HL-60/S4 (cell line): ENCODE data around the gene IP6K1.
"Not testable (repeated sequence)": the region's sequence is repeated elsewhere in the genome, so short reads cannot be mapped to it uniquely, and the experiment has no call there.

ENCODE experiments used
- in situ Hi-C: fragments of 300-500 bp; cut with MboI; formaldehyde crosslinking; loops from 2 replicates; pipeline ENCODE4 v1.14.3; 2022; ENCODE audit warnings: low sequenced_read_pairs

IP6K1 gene

DNA sequence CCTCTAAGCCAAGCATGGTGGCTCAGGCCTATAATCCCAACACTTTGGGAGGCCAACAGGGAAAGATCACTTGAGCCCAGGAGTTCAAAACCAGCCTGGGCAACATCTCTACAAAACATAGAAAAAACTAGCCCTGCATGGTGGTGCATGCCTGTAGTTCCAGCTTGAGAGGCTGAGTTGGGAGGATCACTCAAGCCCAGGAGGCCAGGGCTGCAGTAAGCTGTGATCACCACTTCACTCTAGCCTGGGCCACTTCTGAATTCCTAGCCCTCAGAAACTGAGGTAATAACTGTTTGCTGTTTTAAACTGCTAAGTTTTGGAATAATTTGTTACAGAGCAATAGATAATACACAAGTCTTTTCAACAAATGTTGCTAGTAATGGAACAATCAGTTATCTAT lies 16.4 kb downstream of the IP6K1 start:
- in situ Hi-C loops = no loop called here

DNA sequence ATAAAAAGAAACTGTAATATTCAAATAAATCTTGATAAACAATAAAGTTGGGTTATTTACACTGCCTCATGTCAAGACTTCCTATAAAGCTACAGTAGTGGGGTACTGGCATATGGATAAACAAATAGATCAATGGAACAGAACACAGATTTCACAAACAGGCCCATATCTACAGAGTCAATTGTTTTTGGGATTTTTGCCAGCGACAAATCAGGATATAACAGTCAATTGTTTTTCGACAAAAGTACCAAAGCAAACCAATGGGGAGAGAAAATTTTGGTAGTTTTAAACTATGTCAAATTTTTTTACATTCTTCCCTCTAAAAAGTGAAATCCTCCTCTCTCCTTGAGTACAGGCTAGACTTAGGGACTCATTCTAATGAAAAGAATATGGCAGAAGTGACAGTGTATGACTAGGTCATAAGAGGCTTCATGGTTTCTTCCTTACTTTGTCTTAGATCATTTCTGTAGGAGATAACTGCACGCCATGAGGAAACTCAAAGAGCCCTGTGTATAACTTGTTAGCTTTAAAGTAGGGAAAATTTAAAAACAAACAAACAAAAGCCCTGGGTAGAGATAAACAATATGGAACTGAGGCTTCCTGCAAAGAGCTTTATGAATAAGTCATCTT lies 16.9 kb downstream of the IP6K1 start:
- in situ Hi-C loops = no loop called here

DNA sequence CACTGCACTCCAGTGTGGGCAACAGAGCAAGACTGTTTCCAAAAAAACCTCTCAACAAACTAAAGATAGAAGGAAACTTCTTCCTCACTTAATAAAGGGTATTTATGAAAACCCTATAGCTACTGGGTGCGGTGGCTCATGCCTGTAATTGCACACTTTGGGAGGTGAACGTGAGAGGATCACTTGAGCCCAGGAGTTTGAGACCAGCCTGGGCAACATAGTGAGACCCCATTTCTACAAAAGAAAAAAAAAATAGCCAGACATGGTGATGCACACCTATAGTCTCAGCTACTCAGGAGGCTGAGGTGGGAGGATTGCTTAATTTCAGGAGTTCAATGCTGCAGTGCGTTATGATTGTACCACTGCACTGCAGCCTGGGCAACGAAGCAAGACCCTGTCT lies 22.4 kb downstream of the IP6K1 start:
- in situ Hi-C loops = no loop called here

DNA sequence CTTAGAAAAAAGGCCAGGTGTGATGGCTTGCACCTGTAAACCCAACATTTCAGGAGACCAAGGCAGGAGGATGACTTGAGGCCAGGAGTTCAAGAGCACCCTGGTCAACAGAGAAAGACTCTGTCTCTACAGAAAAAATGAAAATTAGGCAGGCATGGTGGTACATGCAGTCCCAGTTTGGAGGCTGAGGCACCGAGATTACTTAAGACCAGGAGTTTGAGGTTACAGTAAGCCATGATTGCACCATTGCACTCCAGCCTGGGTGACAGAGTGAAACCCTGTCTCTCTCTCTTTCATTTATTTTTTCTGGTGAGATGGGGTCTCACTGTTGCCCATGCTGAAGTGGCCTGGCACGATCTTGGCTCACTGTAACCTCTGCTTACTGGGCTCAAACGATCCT lies 24.7 kb downstream of the IP6K1 start:
- in situ Hi-C loops = no loop called here

DNA sequence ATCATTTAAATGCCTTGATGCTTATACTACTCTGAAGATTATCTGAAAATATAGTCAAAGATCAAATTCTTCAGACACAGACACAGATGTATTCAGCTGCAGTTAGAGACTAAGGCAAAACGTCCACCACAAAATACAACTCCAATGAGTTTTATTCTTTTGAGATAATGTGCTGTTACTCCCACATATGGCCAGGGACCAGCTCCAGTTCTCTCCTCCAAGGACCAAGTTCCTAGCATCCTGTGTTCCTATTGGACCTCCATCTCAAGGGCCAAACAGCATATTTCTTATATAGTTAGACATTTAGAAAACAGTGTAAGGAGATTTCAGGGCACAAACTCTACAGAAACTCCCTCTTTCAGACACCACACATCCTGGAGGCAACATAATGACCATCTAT lies 27.1 kb downstream of the IP6K1 start:
- in situ Hi-C loops = no loop called here

DNA sequence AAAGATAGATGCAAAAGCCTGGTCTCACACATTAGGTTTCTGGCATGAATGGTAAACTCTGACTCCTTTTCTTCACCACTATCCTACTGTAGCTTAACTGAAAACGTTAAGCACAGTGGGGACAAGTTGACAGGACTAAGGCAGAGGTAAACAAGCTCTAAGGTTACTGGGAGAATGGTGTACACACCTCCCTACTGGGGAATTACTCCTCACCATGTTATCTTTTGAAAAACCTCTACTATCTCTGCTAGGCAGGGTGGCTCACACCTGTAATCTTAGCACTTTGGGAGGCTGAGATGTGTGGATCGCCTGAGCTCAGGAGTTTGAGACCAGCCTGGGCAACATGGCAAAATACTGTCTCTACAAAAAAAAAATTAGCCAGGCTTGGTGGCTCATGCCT lies 29.1 kb downstream of the IP6K1 start:
- in situ Hi-C loops = no loop called here

DNA sequence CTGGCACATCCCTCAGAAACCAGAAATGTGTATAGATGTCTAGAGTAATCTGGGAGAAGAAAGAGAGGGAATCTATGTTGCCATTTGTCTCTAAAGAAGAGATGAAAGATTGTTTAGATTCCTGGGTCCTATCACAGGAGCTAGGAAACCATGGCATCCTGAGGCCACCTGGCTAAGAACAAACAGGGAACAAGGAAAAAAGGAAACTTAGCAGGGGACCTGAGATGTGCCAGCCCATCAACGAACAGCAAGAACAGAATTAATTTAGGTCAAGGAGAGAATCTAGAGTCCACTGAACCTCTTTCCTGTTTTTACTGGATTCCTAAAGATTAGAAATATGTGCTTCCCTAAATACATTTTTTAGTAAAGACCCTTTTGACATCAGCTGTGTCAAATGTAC lies 30.3 kb downstream of the IP6K1 start:
- in situ Hi-C loops = no loop called here

DNA sequence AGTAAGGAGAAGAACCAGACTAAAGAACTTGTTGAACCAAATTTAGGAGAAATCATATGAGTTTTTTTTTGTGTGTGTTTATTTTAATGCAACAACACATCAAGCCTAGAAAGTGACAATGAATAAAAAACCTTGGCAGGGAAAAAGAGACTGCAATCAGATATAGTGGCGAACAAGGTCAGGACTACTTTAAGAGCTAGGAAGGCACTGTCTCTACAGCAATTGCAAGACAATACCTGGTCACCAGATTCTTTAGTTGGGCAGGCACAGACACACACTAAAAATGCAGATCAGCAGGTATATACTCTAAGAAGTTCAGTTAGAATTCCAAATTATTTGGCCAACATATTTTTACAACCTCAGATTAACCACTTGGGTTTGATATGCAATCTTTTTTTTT lies 31.8 kb downstream of the IP6K1 start:
- in situ Hi-C loops = no loop called here

DNA sequence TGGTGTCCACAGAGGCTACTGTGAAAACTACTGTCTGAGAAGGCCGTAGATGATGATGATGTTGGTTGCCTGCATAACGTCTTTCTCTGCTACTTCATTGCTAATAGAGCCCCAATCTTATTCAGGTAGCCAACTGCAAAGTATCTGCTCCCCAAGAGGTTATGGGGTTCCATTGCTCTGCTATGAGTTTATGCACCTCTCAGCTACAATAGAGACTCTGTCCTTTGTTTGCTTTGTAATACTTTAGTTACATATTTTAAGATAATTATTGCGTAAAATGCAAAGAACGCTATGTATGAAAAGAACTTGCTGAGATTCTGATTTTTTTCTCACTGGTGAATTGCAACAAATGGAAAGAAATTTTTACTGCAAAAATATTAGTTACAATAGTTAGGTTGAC lies 34.8 kb downstream of the IP6K1 start:
- in situ Hi-C loops = no loop called here

DNA sequence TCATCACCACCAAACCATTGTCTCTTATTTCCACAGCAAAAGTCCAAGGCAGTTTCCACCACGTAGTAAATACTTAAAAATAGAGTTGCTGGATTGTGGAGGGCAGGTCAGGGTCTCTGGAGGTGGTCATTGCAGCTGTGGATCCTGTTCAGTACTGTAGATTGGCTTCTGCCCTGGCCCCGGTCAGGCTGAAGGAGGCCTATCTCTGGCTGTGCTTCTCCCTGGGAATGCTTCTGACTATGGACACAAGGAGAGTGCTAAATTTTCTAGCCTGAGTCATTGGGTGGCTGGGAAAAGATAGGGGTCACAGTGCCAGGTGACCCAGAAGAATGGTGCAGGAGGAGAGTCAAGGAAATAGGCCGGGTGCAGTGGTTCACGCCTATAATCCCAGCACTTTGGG lies 36.3 kb downstream of the IP6K1 start:
- in situ Hi-C loops = no loop called here

DNA sequence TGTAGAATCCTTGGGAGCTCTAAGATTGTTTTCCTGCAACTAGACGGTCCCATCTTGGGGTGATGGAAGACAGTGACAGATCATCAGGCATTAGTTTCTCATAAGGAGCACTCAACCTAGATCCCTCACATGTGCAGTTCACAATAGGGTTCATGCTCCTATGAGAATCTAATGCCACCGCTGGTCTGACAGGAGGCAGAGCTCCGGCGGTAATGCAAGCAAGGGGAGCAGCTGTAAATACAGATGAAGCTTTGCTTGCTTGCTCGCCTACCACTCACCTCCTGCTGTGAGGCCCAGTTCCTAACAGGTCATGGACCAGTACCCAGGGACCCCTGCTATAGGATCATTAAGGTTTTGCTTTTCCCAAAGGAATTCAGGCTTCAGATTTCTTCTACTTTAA lies 37.5 kb downstream of the IP6K1 start:
- in situ Hi-C loops = not testable (repeated sequence)

DNA sequence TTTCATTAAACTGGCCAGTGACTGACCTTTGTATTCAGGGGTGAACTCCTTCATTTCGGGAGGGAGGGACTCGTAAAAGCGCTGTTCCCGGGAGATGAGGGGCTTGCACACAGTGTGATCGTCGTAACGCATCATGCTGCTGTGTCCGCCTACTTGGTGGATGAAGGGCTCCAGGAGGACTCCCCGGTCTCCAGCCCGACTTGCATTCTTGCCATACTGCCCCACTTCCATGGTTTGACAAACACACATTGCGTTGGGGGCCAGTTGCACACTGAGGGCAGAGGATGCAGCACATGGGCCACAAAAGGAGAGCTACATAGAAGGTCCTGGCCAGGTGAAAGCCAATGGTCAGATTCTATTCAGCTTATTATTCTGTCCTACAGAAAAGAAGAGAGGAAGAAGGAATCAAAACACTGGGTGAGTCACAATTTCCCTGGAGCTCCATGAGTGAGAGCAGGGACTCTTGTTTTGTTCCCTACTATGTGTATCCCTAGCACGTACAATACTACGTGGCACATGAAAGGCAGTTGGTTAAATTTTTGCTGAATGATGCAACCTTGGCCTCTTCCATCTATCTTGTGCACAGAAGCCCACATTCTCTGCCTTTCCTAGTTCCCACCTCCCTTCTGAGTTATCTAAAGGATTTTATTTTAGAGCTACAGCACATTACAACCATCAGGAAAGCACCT lies 38.4 kb downstream of the IP6K1 start:
- in situ Hi-C loops = no loop called here

DNA sequence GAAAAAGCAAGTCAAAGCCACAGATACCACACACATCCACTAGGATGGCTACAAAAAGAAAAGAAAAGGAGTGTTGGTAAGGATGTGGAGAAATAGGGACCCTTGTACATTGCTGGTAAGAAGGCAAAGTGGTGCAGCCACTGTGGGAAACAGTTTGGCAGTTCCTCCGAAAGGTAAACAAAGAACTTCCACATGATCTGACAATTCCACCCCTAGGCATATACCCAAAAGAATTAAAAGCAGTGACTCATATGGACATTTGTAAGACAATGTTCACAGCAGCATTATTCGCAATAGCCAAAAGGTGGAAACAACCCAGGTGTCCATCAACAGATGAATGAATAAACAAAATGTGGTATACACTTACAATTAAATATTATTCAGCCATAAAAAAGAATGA lies 40.4 kb downstream of the IP6K1 start:
- in situ Hi-C loops = no loop called here

DNA sequence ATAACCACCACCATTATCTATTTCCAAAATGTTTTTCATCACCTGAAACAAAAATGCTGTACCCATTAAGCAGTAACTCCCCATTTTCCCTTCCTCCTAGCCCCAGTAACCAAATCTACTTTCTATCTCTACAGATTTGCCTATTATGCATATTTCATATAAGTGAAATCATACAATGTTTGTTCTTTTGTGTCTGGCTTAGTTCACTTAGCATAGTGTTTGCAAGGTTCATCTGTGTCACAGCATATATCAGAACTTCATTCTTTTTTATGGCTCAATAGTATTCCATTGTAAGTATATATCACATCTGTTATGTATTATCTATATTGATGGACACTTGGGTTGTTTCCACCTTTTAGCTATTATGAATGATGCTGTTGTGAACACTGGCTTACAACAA lies 45.9 kb downstream of the IP6K1 start:
- in situ Hi-C loops = no loop called here

DNA sequence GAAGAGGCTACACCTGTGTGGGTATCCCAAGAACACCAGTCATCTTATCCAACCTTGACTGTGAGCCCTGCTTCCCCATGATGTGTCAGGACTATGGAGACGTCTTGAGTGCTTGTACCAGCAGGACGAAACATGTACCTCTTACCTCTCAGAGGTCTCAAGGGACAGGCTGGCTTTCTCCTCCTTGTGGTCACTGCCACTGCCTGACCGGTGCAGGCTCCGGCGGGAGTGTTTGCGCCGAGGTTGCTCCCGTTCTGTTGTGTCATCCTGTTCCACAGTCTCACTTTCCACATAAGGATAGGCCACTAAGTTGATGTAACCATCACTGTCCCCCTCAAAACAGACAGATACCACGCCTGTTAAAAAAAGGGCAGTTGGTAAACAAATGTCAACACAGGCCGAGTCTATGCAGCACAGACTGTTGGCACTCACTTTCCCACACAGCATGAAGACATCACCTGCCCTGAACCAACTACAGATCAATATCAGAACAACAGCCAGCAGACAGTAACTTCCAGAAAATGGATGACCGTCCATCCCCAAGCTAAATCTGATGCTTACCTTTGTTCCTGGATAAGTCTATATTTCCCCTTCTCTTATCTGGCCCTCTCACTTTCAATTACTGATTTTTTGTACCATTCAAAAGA lies 48.2 kb downstream of the IP6K1 start:
- in situ Hi-C loops = no loop called here

DNA sequence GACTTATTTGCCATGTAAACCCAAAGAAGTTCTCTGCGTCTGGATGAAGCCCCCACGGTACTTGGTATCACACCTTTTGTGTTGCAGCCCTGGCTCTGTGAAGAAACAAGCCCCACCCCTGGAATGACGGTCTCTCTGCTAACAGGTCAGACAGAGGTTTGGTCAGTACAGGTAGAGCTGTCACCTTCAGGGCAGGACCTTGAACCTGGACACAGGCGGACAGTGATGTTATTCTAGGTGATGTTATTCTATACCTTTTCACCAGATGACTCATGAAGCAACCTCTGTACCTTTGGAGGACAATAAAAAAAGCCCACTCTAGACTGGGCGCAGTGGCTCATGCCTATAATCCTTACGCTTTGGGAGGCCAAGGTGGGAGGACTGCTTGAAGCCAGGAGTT lies 51.6 kb downstream of the IP6K1 start:
- in situ Hi-C loops = no loop called here

DNA sequence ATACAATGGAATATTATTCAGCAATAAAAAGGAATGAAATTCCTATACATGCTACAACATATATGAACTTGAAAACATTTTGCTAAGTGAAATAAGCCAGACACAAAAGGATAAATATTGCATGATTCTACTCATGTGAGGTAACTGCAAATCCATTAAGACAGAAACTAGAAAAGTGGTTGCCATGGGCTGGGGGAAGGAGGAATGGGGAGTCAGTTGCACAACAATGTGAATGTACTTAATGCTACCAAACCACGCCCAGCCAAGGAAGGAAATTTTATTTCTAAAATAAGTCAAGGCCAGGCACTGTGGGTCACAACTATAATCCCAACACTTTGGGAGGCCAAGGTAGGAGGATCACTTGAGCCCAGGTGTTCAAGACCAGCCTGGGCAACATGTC lies 52.8 kb downstream of the IP6K1 start:
- in situ Hi-C loops = no loop called here

DNA sequence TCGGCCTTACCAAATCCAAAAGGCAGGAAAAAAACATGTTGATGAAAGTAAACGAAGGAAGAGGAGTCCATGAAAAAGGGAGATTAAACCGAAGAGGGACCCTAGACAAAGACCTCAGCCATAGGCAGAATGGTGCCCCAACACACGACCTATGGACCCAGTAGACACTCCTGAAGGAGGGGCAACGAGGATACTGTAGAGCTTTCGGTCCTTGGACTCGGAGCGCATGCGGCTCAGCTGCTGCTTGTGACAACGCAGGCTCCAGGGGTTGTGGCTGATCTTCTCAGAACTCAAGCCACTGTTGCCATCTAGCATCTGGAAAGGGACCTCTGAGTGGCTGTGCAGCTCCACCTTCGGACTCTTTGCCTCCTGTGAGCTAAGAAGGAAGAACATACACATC lies 53.7 kb downstream of the IP6K1 start:
- in situ Hi-C loops = no loop called here

DNA sequence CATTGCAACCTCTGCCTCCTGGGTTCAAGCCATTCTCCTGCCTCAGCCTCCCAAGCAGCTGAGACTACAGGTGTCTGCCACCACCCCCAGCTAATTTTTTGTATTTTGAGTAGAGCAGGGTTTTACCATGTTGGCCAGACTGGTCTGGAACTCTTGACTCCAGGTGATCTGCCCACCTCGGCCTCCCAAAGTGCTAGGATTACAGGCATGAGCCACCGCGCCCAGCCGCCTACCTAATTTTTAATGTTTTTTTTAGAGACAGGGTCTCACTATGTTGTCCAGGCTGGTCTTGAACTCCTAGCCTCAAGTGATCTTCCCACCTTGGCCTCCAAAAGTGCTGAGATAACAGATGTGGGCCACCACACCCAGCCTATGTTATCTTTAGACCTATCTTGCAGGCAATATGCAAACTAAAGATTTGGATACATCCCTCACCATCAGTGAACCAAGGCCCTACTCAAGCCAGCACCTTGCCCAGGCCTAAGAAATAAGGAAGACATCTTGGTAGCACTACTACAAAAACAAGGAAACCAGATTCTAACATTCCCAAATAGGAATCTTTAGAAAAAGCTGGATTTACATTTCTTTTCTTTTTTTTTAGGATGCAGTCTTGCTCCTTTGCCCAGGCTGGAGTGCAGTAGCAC lies 56.3 kb downstream of the IP6K1 start:
- in situ Hi-C loops = no loop called here

DNA sequence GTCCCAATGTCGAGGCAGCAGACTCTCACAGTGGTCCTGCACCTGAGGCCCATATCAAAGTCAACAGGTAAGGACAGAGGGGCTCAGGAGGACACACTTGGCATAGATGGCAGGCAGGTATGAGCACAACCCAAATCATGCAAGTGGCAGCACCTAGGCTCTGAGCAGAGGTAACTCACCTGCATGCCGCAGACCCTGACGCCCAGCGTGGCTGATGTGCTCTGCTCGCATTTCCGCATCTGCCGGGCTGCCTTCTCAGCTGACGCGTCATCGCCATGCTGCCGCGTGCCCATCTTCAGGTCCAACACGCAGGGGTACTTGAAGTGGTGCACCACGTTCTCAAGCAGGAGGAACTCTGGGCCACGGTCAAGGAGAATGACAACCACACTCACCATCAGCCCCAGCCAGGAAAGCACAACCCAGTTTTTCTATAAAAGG lies 58.4 kb downstream of the IP6K1 start:
- in situ Hi-C loops = no loop called here

DNA sequence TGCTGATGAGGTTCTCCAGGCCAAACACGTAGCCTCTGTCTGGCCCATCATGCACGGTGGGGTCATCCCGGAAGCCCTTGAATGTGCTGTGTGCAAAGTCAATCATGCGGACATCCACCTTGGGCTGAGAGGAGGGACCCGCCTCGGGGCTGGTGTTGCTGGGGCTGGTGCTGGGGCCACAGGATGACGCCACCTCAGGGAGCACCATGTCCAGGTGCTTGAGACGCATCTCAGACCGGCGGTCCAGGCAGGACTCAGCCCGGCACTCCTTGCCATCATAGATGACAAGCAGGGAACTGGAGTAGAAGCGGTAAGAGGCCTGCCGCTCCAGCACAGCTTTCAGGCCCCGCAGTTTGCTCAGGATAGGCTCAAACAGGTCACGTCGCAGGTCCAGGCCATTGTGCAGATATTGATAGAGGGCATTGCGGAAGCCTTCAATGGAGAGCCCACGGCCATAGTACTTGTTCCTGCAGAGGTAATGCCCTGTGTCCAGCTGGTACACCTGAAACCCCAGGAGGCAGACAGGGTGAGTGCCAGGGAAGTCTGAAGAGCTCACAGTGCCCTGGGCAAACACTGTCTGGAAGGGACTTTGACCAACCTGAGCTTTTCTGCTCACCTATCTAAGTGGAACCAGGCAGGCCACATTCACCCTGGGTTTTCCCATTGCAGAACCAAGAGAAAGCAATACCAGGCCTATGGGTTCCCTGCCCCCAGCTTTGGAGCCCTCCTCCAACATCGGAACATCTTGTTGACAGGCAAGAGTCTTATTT lies 59.0 kb downstream of the IP6K1 start:
- in situ Hi-C loops = no loop called here
